H1 (cell line): ENCODE measurements around the gene MPPED1. TPM values are rescaled to one million over a fixed set of nuclear protein-coding genes. Genes with fewer than 3 reads are reported as not detected.
A peak's percentile ranks its signal among the peaks of the same experiment; 100 is the strongest.

Source experiments
- CTCF ChIA-PET: fragments of 300-600 bp; sonication (Branson Sonifier 250); formaldehyde crosslinking; loops from one replicate; lab custom pipeline; 2021; ENCODE audit not compliant: partially characterized antibody; lab: Charles Lee
- POLR2A ChIA-PET: fragments of 300-600 bp; sonication (Branson Sonifier 250); formaldehyde crosslinking; loops from one replicate; lab custom pipeline; 2021; ENCODE audit warnings: inconsistent platforms; ENCODE audit not compliant: partially characterized antibody; lab: Charles Lee
- DNase-seq, 2 experiments: peaks; one replicate each; pipeline versions ENCODE4 v3.0.0 to v3.0.0-alpha.2; 2010 to 2022; ENCODE audit warnings: low spot score in 2 of 2, low read depth in 1 of 2, mixed read lengths in 1 of 2
- FAIRE-seq: peaks from 2 replicates; lab custom pipeline; 2011; peaks lifted over from hg19 to GRCh38; lab: Jason Lieb, UNC
- H2AFZ ChIP-seq: 2 replicates; pipeline ENCODE4 v1.8.1; 2012; ENCODE audit warnings: low read length, inconsistent platforms
- H2AK5ac ChIP-seq: 2 replicates; pipeline ENCODE4 v1.6.1; 2013; ENCODE audit warnings: low read depth, low read length
- H2BK120ac ChIP-seq: replicated peaks from 2 replicates; pipeline ENCODE3; 2013; ENCODE audit warnings: low read depth, low read length, inconsistent platforms
- H2BK12ac ChIP-seq: 2 replicates; pipeline ENCODE4 v1.6.1; 2013; ENCODE audit warnings: low read depth, low read length
- H2BK15ac ChIP-seq: 2 replicates; pipeline ENCODE4 v1.6.1; 2013; ENCODE audit warnings: low read length
- H2BK20ac ChIP-seq: 2 replicates; pipeline ENCODE4 v1.6.1; 2013; ENCODE audit warnings: low read length
- H2BK5ac ChIP-seq: 2 replicates; pipeline ENCODE4 v1.6.1; 2013; ENCODE audit warnings: low read depth, low read length
- H3K14ac ChIP-seq: 2 replicates; pipeline ENCODE4 v1.6.1; 2013; ENCODE audit warnings: inconsistent platforms; ENCODE audit not compliant: insufficient read length
- H3K18ac ChIP-seq: 2 replicates; pipeline ENCODE4 v1.6.1; 2013; ENCODE audit warnings: low read length; ENCODE audit errors: extremely low read depth
- H3K23ac ChIP-seq: 2 replicates; pipeline ENCODE4 v1.6.1; 2013; ENCODE audit warnings: inconsistent platforms; ENCODE audit not compliant: insufficient read length
- H3K23me2 ChIP-seq: 2 replicates; pipeline ENCODE4 v1.6.1; 2013; ENCODE audit warnings: low read depth, low read length
- H3K27ac ChIP-seq: 2 replicates; pipeline ENCODE4 v1.6.1; 2011; ENCODE audit warnings: low read depth, low read length, inconsistent platforms
- H3K27me3 ChIP-seq, 4 experiments: replicated peaks in 1 of 4; 1 replicate in 1 of 4; 2 replicates in 3 of 4; pipeline versions ENCODE4 v1.6.1 to v1.8.1; 2011 to 2013; ENCODE audit warnings: low read length in 3 of 4, mild to moderate bottlenecking in 3 of 4, inconsistent platforms in 2 of 4, mixed read lengths in 2 of 4, moderate library complexity in 1 of 4; ENCODE audit not compliant: control insufficient read depth in 3 of 4, insufficient read depth in 3 of 4; ENCODE audit errors: extremely low read depth in 1 of 4
- H3K36me3 ChIP-seq, 4 experiments: 2 replicates each; pipeline versions ENCODE4 v1.6.1 to v1.8.1; 2011 to 2013; ENCODE audit warnings: mild to moderate bottlenecking in 4 of 4, low read length in 3 of 4, moderate library complexity in 2 of 4, control low read depth in 1 of 4, inconsistent platforms in 1 of 4; ENCODE audit not compliant: insufficient read depth in 4 of 4, control insufficient read depth in 2 of 4
- H3K4ac ChIP-seq: replicated peaks from 2 replicates; pipeline ENCODE3; 2013; ENCODE audit warnings: low read length, low read depth, mixed read lengths, inconsistent platforms; ENCODE audit not compliant: insufficient read length
- H3K4me1 ChIP-seq, 4 experiments: replicated peaks in 1 of 4; 1 replicate in 1 of 4; 2 replicates in 3 of 4; pipeline versions ENCODE4 v1.6.1 to v1.8.1; 2011 to 2013; ENCODE audit warnings: low read length in 3 of 4, inconsistent platforms in 2 of 4, mixed read lengths in 1 of 4; ENCODE audit not compliant: insufficient read depth in 4 of 4, control insufficient read depth in 3 of 4
- H3K4me2 ChIP-seq, 2 experiments: 2 replicates each; pipeline versions ENCODE4 v1.6.1 to v1.8.1; 2011 to 2013; ENCODE audit warnings: low read depth in 2 of 2, low read length in 2 of 2, control low read depth in 1 of 2, inconsistent platforms in 1 of 2, mild to moderate bottlenecking in 1 of 2; ENCODE audit not compliant: insufficient read depth in 1 of 2
- H3K4me3 ChIP-seq, 4 experiments: fragments of 200-600, 300-600 bp in 1 of 4; sonication (generic), shearing (Covaris generic), sonication (Bioruptor Twin) in 1 of 4; 2 replicates each; pipeline versions ENCODE4 v1.5.1 to v1.8.1; 2011 to 2016; ENCODE audit warnings: low read length in 4 of 4, low read depth in 3 of 4, control low read depth in 2 of 4, inconsistent platforms in 2 of 4, mild to moderate bottlenecking in 2 of 4, mixed read lengths in 1 of 4, moderate library complexity in 1 of 4; ENCODE audit not compliant: insufficient read depth in 2 of 4; ENCODE audit errors: extremely low read depth in 1 of 4
- H3K56ac ChIP-seq: replicated peaks from 2 replicates; pipeline ENCODE3; 2013; ENCODE audit warnings: low read depth, mild to moderate bottlenecking, mixed read lengths, low read length, inconsistent platforms; ENCODE audit not compliant: insufficient read length
- H3K79me1 ChIP-seq: 2 replicates; pipeline ENCODE4 v1.6.1; 2013; ENCODE audit warnings: low read depth, low read length, control low read depth
- H3K79me2 ChIP-seq, 2 experiments: 2 replicates each; pipeline versions ENCODE4 v1.6.1 to v1.8.1; 2012 to 2013; ENCODE audit warnings: low read length in 2 of 2, mild to moderate bottlenecking in 2 of 2, inconsistent platforms in 1 of 2; ENCODE audit not compliant: insufficient read depth in 2 of 2, control insufficient read depth in 1 of 2
- H3K9ac ChIP-seq, 4 experiments: replicated peaks in 1 of 4; 1 replicate in 1 of 4; 2 replicates in 3 of 4; pipeline versions ENCODE4 v1.6.1 to v1.8.1; 2011 to 2013; ENCODE audit warnings: low read depth in 3 of 4, low read length in 3 of 4, control low read depth in 2 of 4, mild to moderate bottlenecking in 2 of 4, moderate library complexity in 2 of 4, inconsistent platforms in 1 of 4; ENCODE audit errors: extremely low read depth in 1 of 4
- H3K9me3 ChIP-seq, 2 experiments: 2 replicates each; pipeline versions ENCODE4 v1.6.1 to v1.8.1; 2012 to 2013; ENCODE audit warnings: mild to moderate bottlenecking in 2 of 2, moderate library complexity in 2 of 2, control low read depth in 1 of 2, inconsistent platforms in 1 of 2, low read depth in 1 of 2, low read length in 1 of 2, mixed read lengths in 1 of 2; ENCODE audit not compliant: insufficient read depth in 2 of 2
- H4K20me1 ChIP-seq, 2 experiments: replicated peaks in 1 of 2; 2 replicates each; pipeline versions ENCODE3 to v1.8.1; 2011 to 2013; ENCODE audit warnings: inconsistent platforms in 2 of 2, low read length in 2 of 2, mild to moderate bottlenecking in 1 of 2; ENCODE audit not compliant: insufficient read depth in 2 of 2, control insufficient read depth in 1 of 2
- H4K5ac ChIP-seq: 2 replicates; pipeline ENCODE4 v1.6.1; 2013; ENCODE audit warnings: low read length, low read depth, mixed read lengths, inconsistent platforms; ENCODE audit not compliant: insufficient read length
- H4K8ac ChIP-seq: 2 replicates; pipeline ENCODE4 v1.8.0; 2013; ENCODE audit warnings: mild to moderate bottlenecking, moderate library complexity, low read length, inconsistent platforms; ENCODE audit not compliant: insufficient read depth; ENCODE audit errors: extremely low read depth
- H4K91ac ChIP-seq: replicated peaks from 2 replicates; pipeline ENCODE3; 2013; ENCODE audit warnings: low read length, mixed read lengths, inconsistent platforms; ENCODE audit not compliant: insufficient read length
- BRCA1 ChIP-seq: IDR thresholded peaks from 2 replicates; pipeline ENCODE4 v1.6.1; 2012; ENCODE audit warnings: low read depth, low read length, improper control_type of control experiment
- CREB1 ChIP-seq: IDR thresholded peaks from 2 replicates; pipeline ENCODE4 v1.6.1; 2012; ENCODE audit warnings: inconsistent platforms
- EGR1 ChIP-seq: IDR thresholded peaks from 2 replicates; pipeline ENCODE4 v1.6.1; 2011; ENCODE audit warnings: low read depth, low read length, borderline replicate concordance
- KDM1A ChIP-seq: fragments of 200-600, 300-600 bp; sonication (generic); IDR thresholded peaks from 2 replicates; pipeline ENCODE4 v1.7.1; 2016; ENCODE audit warnings: mild to moderate bottlenecking, low read length, borderline replicate concordance
- POU5F1 ChIP-seq: IDR thresholded peaks from 2 replicates; pipeline ENCODE4 v1.6.1; 2011; ENCODE audit warnings: low read depth, mild to moderate bottlenecking, low read length, moderate library complexity
- RFX5 ChIP-seq: IDR thresholded peaks from 2 replicates; pipeline ENCODE4 v1.6.1; 2011; ENCODE audit warnings: low read depth, low read length, improper control_type of control experiment, borderline replicate concordance
- SUZ12 ChIP-seq: fragments of 200-600 bp; sonication (generic); IDR thresholded peaks from 2 replicates; pipeline ENCODE4 v1.6.1; 2012; ENCODE audit warnings: mild to moderate bottlenecking, inconsistent platforms, low read length, moderate library complexity, mixed read lengths
- TBP ChIP-seq: IDR thresholded peaks from 2 replicates; pipeline ENCODE4 v1.6.1; 2011; ENCODE audit warnings: low read depth, low read length, improper control_type of control experiment
- TCF12 ChIP-seq: IDR thresholded peaks from 2 replicates; pipeline ENCODE4 v1.6.1; 2011; ENCODE audit warnings: low read depth, mild to moderate bottlenecking, low read length
- TEAD4 ChIP-seq: IDR thresholded peaks from 2 replicates; pipeline ENCODE4 v1.6.1; 2012; ENCODE audit warnings: low read depth, low read length, inconsistent platforms, mixed read lengths
- WGBS, 2 experiments: shearing (Covaris generic) in 1 of 2; methylation state at CpG; one replicate each; pipeline versions ENCODE4 v1.1.6 to v1.1.7; 2013 to 2015; ENCODE audit warnings: low lambda C conversion rate in 2 of 2, mixed read lengths in 2 of 2, inconsistent platforms in 1 of 2, low coverage in 1 of 2, missing lambda C conversion rate in 1 of 2; ENCODE audit not compliant: insufficient replicate concordance in 2 of 2, insufficient coverage in 1 of 2, insufficient read length in 1 of 2; ENCODE audit errors: extremely low coverage in 1 of 2, missing lambda C conversion rate in 1 of 2; 5-methylcytosine and 5-hydroxymethylcytosine counted together
- long read RNA-seq, 2 experiments: library from RNA in 1 of 2; library from capped mRNA in 1 of 2; stranded (forward); transcript quantifications; one replicate each; pipeline ENCODE4 v2.0.0, GENCODE V29; 2021; ENCODE audit warnings: inconsistent platforms in 1 of 2
- polyA minus RNA-seq, 3 experiments: library from RNA; depleted of rRNA, polyadenylated mRNA; stranded (reverse); fragments of >200 nt; gene quantifications; 1 replicate in 2 of 3; 2 replicates in 1 of 3; pipeline ENCODE4 v1.2.3, GENCODE V29; 2011
- polyA plus RNA-seq, 7 experiments: library from polyadenylated mRNA; depleted of rRNA in 3 of 7; stranded (reverse) in 5 of 7; unstranded in 2 of 7; fragments of >200 nt in 5 of 7; fragments of 200-250 nt in 2 of 7; gene quantifications; 1 replicate in 5 of 7; 2 replicates in 1 of 7; 4 replicates in 1 of 7; pipeline versions ENCODE4 v1.2.1 to v1.2.3, GENCODE V29; 2011 to 2013; ENCODE audit warnings: missing spikeins in 2 of 7, mixed read lengths in 2 of 7
- total RNA-seq: library from RNA; stranded (reverse); fragmentation: NEBNext Ultra II Directional; extraction: Animal tissue kit (Norgen Biotek cat#: 25700); gene quantifications from 2 replicates; pipeline ENCODE4 v1.2.1, GENCODE V29; 2021

MPPED1 gene
- total RNA-seq (0.37 TPM in 1 of 2 replicates, not detected in the other), polyA plus RNA-seq (2011; rRNA removed) (0.13 and 0.29 TPM in 2 replicates), polyA minus RNA-seq (2011; rRNA and poly(A)+ RNA removed) (0.20 TPM in 1 of 2 replicates, not detected in the other)
- 0.14 TPM for polyA plus RNA-seq (2011; cell fraction: cytosol; rRNA removed)
- 0.36 TPM for polyA plus RNA-seq (2011; cell fraction: nucleus; rRNA removed)
- polyA plus RNA-seq (2012, experiment 1 of 2), result 0.23 to 0.39 TPM (median 0.34 TPM) in 4 replicates
- not detected for polyA plus RNA-seq (2012, experiment 2 of 2)
- polyA plus RNA-seq (2013, experiment 1 of 2), result 0.08 TPM
- 0.07 TPM for polyA plus RNA-seq (2013, experiment 2 of 2)
- not detected for polyA minus RNA-seq (2011; cell fraction: cytosol; rRNA and poly(A)+ RNA removed)
- polyA minus RNA-seq (2011; cell fraction: nucleus; rRNA and poly(A)+ RNA removed), result 0.40 TPM
- long read RNA-seq, experiment 1, result 0 reads
- long read RNA-seq, experiment 2, result 0 reads

- ChIA-PET CTCF (interaction anchor here (0.6 to 1.4 kb wide), 3 partner anchors 10 to 24 kb away, joined by 3 read pairs; no protein-coding TSS in a partner anchor), POLR2A (no interaction called here)
- Histone ChIP-seq H3K27me3 (peaks cover 14 to 46% (median 38%) of the 10 kb centered on the region in 4 experiments), H2BK5ac (no peak within 1 kb of the TSS), H4K5ac (no peak within 1 kb of the TSS), H3K4me3 (peak within 1 kb of the TSS; percentile 38 to 61 (median 41)), H2BK20ac (no peak within 1 kb of the TSS), H2BK12ac (no peak within 1 kb of the TSS), H3K9me3 (no peaks in the 10 kb centered on the region), H3K79me1 (no peaks in the 10 kb centered on the region), H3K4me2 (peak within 1 kb of the TSS; percentile 53 to 82), H3K14ac (no peak within 1 kb of the TSS), H3K4ac (no peak within 1 kb of the TSS), H3K79me2 (no peaks in the 10 kb centered on the region), H3K9ac (peak within 1 kb of the TSS in 1 of 4 experiments; percentile 48; a peak in 1 of 7 replicates), H2BK120ac (no peak within 1 kb of the TSS), H3K23me2 (peaks cover 5% of the 10 kb centered on the region; the same call in 1 of the 2 replicates), H4K20me1 (peaks cover 0 to 2% of the 10 kb centered on the region in 2 experiments), H2AK5ac (no peak within 1 kb of the TSS), H3K36me3 (no peaks in the 10 kb centered on the region), H4K8ac (peak within 1 kb of the TSS; percentile 36; the same call in 1 of the 2 replicates), H3K4me1 (peaks cover 0 to 5% (median 2%) of the 10 kb centered on the region in 4 experiments; a peak in 6 of 7 replicates), H2AFZ (peak within 1 kb of the TSS; percentile 91; the same call in 1 of the 2 replicates), H3K27ac (no peak within 1 kb of the TSS), H4K91ac (no peak within 1 kb of the TSS), H2BK15ac (no peak within 1 kb of the TSS), H3K56ac (no peak within 1 kb of the TSS), H3K23ac (no peak within 1 kb of the TSS), H3K18ac (no peak within 1 kb of the TSS)
- 12% methylated on average over 18 of the region's 95 CpGs; no CpG with 5 or more reads in 1 of the 2 experiments for WGBS, 2 experiments
- FAIRE-seq, result no peak
- DNase-seq, result no peak
- TF ChIP-seq KDM1A, result no peak
- no peak for TF ChIP-seq EGR1
- no peak for TF ChIP-seq CREB1
- TF ChIP-seq RFX5, result no peak
- TF ChIP-seq TEAD4, result no peak
- peak; percentile 53 for TF ChIP-seq SUZ12
- no peak for TF ChIP-seq TBP
- no peak for TF ChIP-seq TCF12
- no peak for TF ChIP-seq BRCA1
- no peak for TF ChIP-seq POU5F1
These were observed at the start of gene MPPED1 for GRCh38 chr22:43411869-43412807. MPPED1 (plus strand) TSS chr22:43412014; CDS start chr22:43424986, 12,972 bp downstream.
